Measurements from ENCODE around the gene NUP214.
"Not testable (repeated sequence)": the region's sequence is repeated elsewhere in the genome, so short reads cannot be mapped to it uniquely, and the experiment has no call there.

GRCh38 chr9:131263033-131263343, 137.6 kb downstream of the NUP214 start:
- not testable (repeated sequence) for TF ChIP-seq POLR2A (IDR thresholded peaks at IDR 0.05; ENCODE audit: low read depth, low read length); POLR2AphosphoS5 (IDR thresholded peaks at IDR 0.05; ENCODE audit: low read depth, low read length); TAF1 (IDR thresholded peaks at IDR 0.05; ENCODE audit: low read depth, low read length); SPI1 (IDR thresholded peaks at IDR 0.05; ENCODE audit: low read depth, low read length); POU2F2 (IDR thresholded peaks at IDR 0.05; ENCODE audit: low read depth, low read length); PAX5 (IDR thresholded peaks at IDR 0.05; ENCODE audit: insufficient read depth, low read length, severe bottlenecking)
